Stimulated activated CD4-positive, alpha-beta T cell treated with anti-CD3 and anti-CD28 coated beads, Interleukin-4, amount 100 ng/mL, for 48 hours (primary cell): ENCODE results near the gene KANSL1L.

Experiments used
- DNase-seq, 2 donors: peaks; one replicate each; pipeline ENCODE4 v3.0.0-alpha.2; 2020; ENCODE audit warnings: low read depth in 2 of 2

KANSL1L gene

GRCh38 chr2:209993968-209994367, 177.2 kb downstream of the KANSL1L start:
- no peak for DNase-seq

- no peak for DNase-seq
These were observed 180.4 kb downstream of the KANSL1L start for GRCh38 chr2:209990838-209991237.

GRCh38 chr2:209988010-209988409, 183.2 kb downstream of the KANSL1L start:
- no peak for DNase-seq

GRCh38 chr2:209986415-209986814, 184.8 kb downstream of the KANSL1L start:
- DNase-seq: no peak

GRCh38 chr2:209985874-209986273, 185.3 kb downstream of the KANSL1L start:
- DNase-seq: no peak

- no peak for DNase-seq
These were observed 186.9 kb downstream of the KANSL1L start for GRCh38 chr2:209984291-209984690.

GRCh38 chr2:209977386-209978239, 193.6 kb downstream of the KANSL1L start:
- no peak for DNase-seq

- no peak for DNase-seq
These were observed 194.4 kb downstream of the KANSL1L start for GRCh38 chr2:209976698-209977385.

GRCh38 chr2:209974576-209974975, 196.6 kb downstream of the KANSL1L start:
- DNase-seq: no peak

GRCh38 chr2:209973328-209973727, 197.9 kb downstream of the KANSL1L start:
- no peak for DNase-seq
